HepG2 (cell line): Measurements from ENCODE around the gene C14orf132.

ENCODE experiments used
- GLI4 ChIP-seq: sonication (generic); formaldehyde crosslinking; IDR thresholded peaks from 2 replicates; pipeline ENCODE4 v1.5.1; 2020; ENCODE audit warnings: missing genetic modification reagents, mild to moderate bottlenecking, moderate library complexity, borderline replicate concordance
- HNRNPH1 ChIP-seq: fragments of 200-400 bp; formaldehyde crosslinking; optimal IDR thresholded peaks from 2 replicates; pipeline ENCODE3; 2017; ENCODE audit warnings: mild to moderate bottlenecking, low read depth, low read length
- KDM1A ChIP-seq: IDR thresholded peaks from 2 replicates; pipeline ENCODE4 v1.6.1; 2016; ENCODE audit warnings: missing compliant biosample characterization
- RAD21 ChIP-seq: fragments of 450-650 bp; formaldehyde crosslinking; IDR thresholded peaks from 2 replicates; pipeline ENCODE4 v1.5.0; 2020; ENCODE audit warnings: mild to moderate bottlenecking
- ZNF552 ChIP-seq: sonication (generic); formaldehyde crosslinking; IDR thresholded peaks from 2 replicates; pipeline ENCODE4 v1.9.0; 2022; ENCODE audit warnings: missing genetic modification reagents, mild to moderate bottlenecking, borderline replicate concordance
- TF ChIP-seq, protein P1 (sequence below): sonication (generic); formaldehyde crosslinking; IDR thresholded peaks from 2 replicates; pipeline ENCODE4 v1.5.0; 2020; ENCODE audit warnings: mild to moderate bottlenecking, missing genetic modification reagents, moderate library complexity
- TF ChIP-seq, protein P2 (sequence below): sonication (generic); formaldehyde crosslinking; IDR thresholded peaks from 2 replicates; pipeline ENCODE4 v1.4.0; 2020; ENCODE audit warnings: mild to moderate bottlenecking, missing genetic modification reagents

GRCh38 chr14:96082420-96083300 is 43.5 kb downstream of the C14orf132 start:
- TF ChIP-seq HNRNPH1 (no peak), GLI4 (CRISPR knock-in tag) (no peak), KDM1A (CRISPR knock-in tag) (no peak), ZNF552 (CRISPR knock-in tag) (no peak), RAD21 (CRISPR knock-in tag) (no peak)
- TF ChIP-seq, protein P1, sequence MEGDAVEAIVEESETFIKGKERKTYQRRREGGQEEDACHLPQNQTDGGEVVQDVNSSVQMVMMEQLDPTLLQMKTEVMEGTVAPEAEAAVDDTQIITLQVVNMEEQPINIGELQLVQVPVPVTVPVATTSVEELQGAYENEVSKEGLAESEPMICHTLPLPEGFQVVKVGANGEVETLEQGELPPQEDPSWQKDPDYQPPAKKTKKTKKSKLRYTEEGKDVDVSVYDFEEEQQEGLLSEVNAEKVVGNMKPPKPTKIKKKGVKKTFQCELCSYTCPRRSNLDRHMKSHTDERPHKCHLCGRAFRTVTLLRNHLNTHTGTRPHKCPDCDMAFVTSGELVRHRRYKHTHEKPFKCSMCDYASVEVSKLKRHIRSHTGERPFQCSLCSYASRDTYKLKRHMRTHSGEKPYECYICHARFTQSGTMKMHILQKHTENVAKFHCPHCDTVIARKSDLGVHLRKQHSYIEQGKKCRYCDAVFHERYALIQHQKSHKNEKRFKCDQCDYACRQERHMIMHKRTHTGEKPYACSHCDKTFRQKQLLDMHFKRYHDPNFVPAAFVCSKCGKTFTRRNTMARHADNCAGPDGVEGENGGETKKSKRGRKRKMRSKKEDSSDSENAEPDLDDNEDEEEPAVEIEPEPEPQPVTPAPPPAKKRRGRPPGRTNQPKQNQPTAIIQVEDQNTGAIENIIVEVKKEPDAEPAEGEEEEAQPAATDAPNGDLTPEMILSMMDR: no peak
- TF ChIP-seq, protein P2, sequence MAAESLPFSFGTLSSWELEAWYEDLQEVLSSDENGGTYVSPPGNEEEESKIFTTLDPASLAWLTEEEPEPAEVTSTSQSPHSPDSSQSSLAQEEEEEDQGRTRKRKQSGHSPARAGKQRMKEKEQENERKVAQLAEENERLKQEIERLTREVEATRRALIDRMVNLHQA (CRISPR knock-in tag): no peak
